Fibroblast of lung (primary cell): ENCODE measurements around the gene CLP1. TPM values are rescaled to one million over a fixed set of nuclear protein-coding genes. Genes with fewer than 3 reads are reported as not detected.

Experiments used
- DNase-seq, 2 donors: peaks; one replicate each; pipeline versions ENCODE4 v3.0.0 to v3.0.0-alpha.2; 2010; ENCODE audit warnings: low read depth in 2 of 2
- H2AFZ ChIP-seq: 2 replicates; pipeline ENCODE4 v1.5.1; 2012; ENCODE audit warnings: low read length, control low read depth, inconsistent platforms
- H3K27ac ChIP-seq: 2 replicates; pipeline ENCODE4 v1.5.1; 2011; ENCODE audit warnings: low read length, control low read depth; ENCODE audit not compliant: insufficient read depth
- H3K27me3 ChIP-seq: 2 replicates; pipeline ENCODE4 v1.5.1; 2011; ENCODE audit warnings: mild to moderate bottlenecking, low read length; ENCODE audit not compliant: control insufficient read depth, insufficient read depth
- H3K36me3 ChIP-seq: 2 replicates; pipeline ENCODE4 v1.5.1; 2011; ENCODE audit warnings: low read length; ENCODE audit not compliant: control insufficient read depth, insufficient read depth
- H3K4me1 ChIP-seq: 2 replicates; pipeline ENCODE4 v1.5.1; 2011; ENCODE audit warnings: low read length; ENCODE audit not compliant: control insufficient read depth, insufficient read depth; ENCODE audit errors: extremely low read depth
- H3K4me2 ChIP-seq: 2 replicates; pipeline ENCODE4 v1.5.1; 2011; ENCODE audit warnings: low read length, control low read depth; ENCODE audit not compliant: insufficient read depth; ENCODE audit errors: extremely low read depth
- H3K4me3 ChIP-seq, 4 experiments: fragments of 200-600 bp in 1 of 4; sonication (generic) in 1 of 4; replicated peaks in 1 of 4; 2 replicates each; pipeline ENCODE4 v1.5.1; 2011 to 2016; ENCODE audit warnings: low read length in 4 of 4, low read depth in 3 of 4, mild to moderate bottlenecking in 3 of 4, control low read depth in 2 of 4, inconsistent platforms in 1 of 4, mixed read lengths in 1 of 4; ENCODE audit not compliant: insufficient read depth in 1 of 4; ENCODE audit errors: control extremely low read depth in 1 of 4
- H3K79me2 ChIP-seq: 2 replicates; pipeline ENCODE4 v1.5.1; 2012; ENCODE audit warnings: mild to moderate bottlenecking, low read length, inconsistent platforms; ENCODE audit not compliant: control insufficient read depth, insufficient read depth
- H3K9ac ChIP-seq: 2 replicates; pipeline ENCODE4 v1.5.1; 2011; ENCODE audit warnings: mild to moderate bottlenecking, low read length, control low read depth; ENCODE audit not compliant: insufficient read depth
- H3K9me3 ChIP-seq: 2 replicates; pipeline ENCODE4 v1.5.1; 2012; ENCODE audit warnings: low read depth, low read length; ENCODE audit not compliant: control insufficient read depth, insufficient read depth
- H4K20me1 ChIP-seq: 2 replicates; pipeline ENCODE4 v1.5.1; 2011; ENCODE audit warnings: low read length; ENCODE audit not compliant: control insufficient read depth, insufficient read depth; ENCODE audit errors: extremely low read depth
- CTCF ChIP-seq, 2 donors: IDR thresholded peaks in 1 of 2; conservative IDR thresholded peaks in 1 of 2; 1 replicate in 1 of 2; 2 replicates in 1 of 2; pipeline ENCODE4 v1.5.1; 2011 to 2012; ENCODE audit warnings: low read length in 2 of 2, control low read depth in 1 of 2, inconsistent platforms in 1 of 2, low read depth in 1 of 2, mild to moderate bottlenecking in 1 of 2
- EZH2 ChIP-seq: IDR thresholded peaks from 2 replicates; pipeline ENCODE4 v1.5.1; 2012; ENCODE audit warnings: low read length, control low read depth, mild to moderate bottlenecking; ENCODE audit errors: missing control alignments
- polyA plus RNA-seq, 2 donors: library from polyadenylated mRNA; depleted of rRNA in 1 of 2; stranded (reverse) in 1 of 2; unstranded in 1 of 2; fragments of >200 nt; gene quantifications; 2 replicates each; pipeline ENCODE4 v1.2.1, GENCODE V29; 2011 to 2012; ENCODE audit warnings: missing spikeins in 1 of 2
- total RNA-seq: library from RNA; depleted of rRNA; stranded (reverse); fragments of >200 nt; gene quantifications from 2 replicates; pipeline ENCODE4 v1.2.1, GENCODE V29; 2014

CLP1 gene
- total and polyA plus RNA-seq, 2 donors (not counting 1 experiment from before 2014, with no cell fraction given): 13.2 to 24.1 TPM

- TF ChIP-seq EZH2: no peak
- TF ChIP-seq CTCF (conservative IDR thresholded peaks at IDR 0.05 in 1 of 2, IDR thresholded peaks at IDR 0.05 in 1 of 2; ENCODE audit: low read depth in 1 of 2, low read length in 2 of 2): no peak
- Histone ChIP-seq H2AFZ (no peak overlapping the region), H3K4me3 (no peak overlapping the region), H3K27me3 (peaks cover 2% of the 10 kb centered on the region), H3K9me3 (no peaks in the 10 kb centered on the region), H4K20me1 (no peaks in the 10 kb centered on the region), H3K4me1 (no peaks in the 10 kb centered on the region), H3K79me2 (no peaks in the 10 kb centered on the region), H3K9ac (no peak overlapping the region), H3K27ac (no peak overlapping the region), H3K36me3 (no peaks in the 10 kb centered on the region), H3K4me2 (no peak overlapping the region)
- DNase-seq: no peak
Measured at GRCh38 chr11:57624864-57625263, 32.7 kb upstream of the CLP1 start.

- no peak overlapping the region for H3K4me2 ChIP-seq
- TF ChIP-seq EZH2 (no peak), CTCF (conservative IDR thresholded peaks at IDR 0.05 in 1 of 2, IDR thresholded peaks at IDR 0.05 in 1 of 2; ENCODE audit: low read depth in 1 of 2, low read length in 2 of 2) (no peak)
- no peak overlapping the region for H3K4me3 ChIP-seq
- peaks cover 8% of the 10 kb centered on the region for H3K27me3 ChIP-seq
- H3K27ac ChIP-seq: no peak overlapping the region
- no peak overlapping the region for H2AFZ ChIP-seq
- no peaks in the 10 kb centered on the region for H4K20me1 ChIP-seq
- H3K36me3 ChIP-seq: no peaks in the 10 kb centered on the region
- no peaks in the 10 kb centered on the region for H3K79me2 ChIP-seq
- no peaks in the 10 kb centered on the region for H3K9me3 ChIP-seq
- H3K9ac ChIP-seq: no peak overlapping the region
- DNase-seq: no peak
- no peaks in the 10 kb centered on the region for H3K4me1 ChIP-seq
Measured at GRCh38 chr11:57626895-57627294, 30.7 kb upstream of the CLP1 start.

- H3K27ac ChIP-seq: no peak overlapping the region
- DNase-seq: no peak
- H2AFZ ChIP-seq: no peak overlapping the region
- H3K79me2 ChIP-seq: no peaks in the 10 kb centered on the region
- no peaks in the 10 kb centered on the region for H3K4me1 ChIP-seq
- no peak for TF ChIP-seq CTCF (conservative IDR thresholded peaks at IDR 0.05 in 1 of 2, IDR thresholded peaks at IDR 0.05 in 1 of 2; ENCODE audit: low read depth in 1 of 2, low read length in 2 of 2)
- peaks cover 14% of the 10 kb centered on the region for H3K27me3 ChIP-seq
- no peaks in the 10 kb centered on the region for H3K36me3 ChIP-seq
- H3K9me3 ChIP-seq: no peaks in the 10 kb centered on the region
- H3K9ac ChIP-seq: no peak overlapping the region
- H3K4me3 ChIP-seq: no peak overlapping the region
- no peak overlapping the region for H3K4me2 ChIP-seq
- H4K20me1 ChIP-seq: no peaks in the 10 kb centered on the region
Measured at GRCh38 chr11:57630171-57630570, 27.4 kb upstream of the CLP1 start.
